Endothelial cell of umbilical vein (primary cell): Measurements from ENCODE around the gene SEC22C. TPM values are rescaled to one million over a fixed set of nuclear protein-coding genes. Genes with fewer than 3 reads are reported as not detected.

Source experiments
- BruUV-seq: library from RNA; stranded (reverse); fragments of 400-500 nt; replicated peaks from 2 replicates; lab custom pipeline; 2021; lab: Mats Ljungman, UMichigan
- CTCF ChIA-PET: fragments of 300-600, 350-600 bp; sonication (Branson Sonifier 250); formaldehyde crosslinking; loops from one replicate; lab custom pipeline; 2021; ENCODE audit warnings: antibody characterized with exemption, inconsistent platforms; lab: Charles Lee
- POLR2A ChIA-PET: fragments of 300-600, 350-600 bp; sonication (Branson Sonifier 250); formaldehyde crosslinking; loops from one replicate; lab custom pipeline; 2021; ENCODE audit warnings: antibody characterized with exemption, inconsistent platforms; lab: Charles Lee
- DNase-seq: peaks from one replicate; pipeline ENCODE4 v3.0.0-alpha.2; 2011; ENCODE audit warnings: low read depth, low spot score
- FAIRE-seq: peaks from 2 replicates; lab custom pipeline; 2011; peaks lifted over from hg19 to GRCh38; lab: Jason Lieb, UNC
- H2AFZ ChIP-seq: 2 replicates; pipeline ENCODE4 v1.6.0; 2012; ENCODE audit warnings: low read depth, low read length, control low read depth, inconsistent platforms
- H3K27ac ChIP-seq: 2 replicates; pipeline ENCODE4 v1.5.1; 2011; ENCODE audit warnings: low read depth, mild to moderate bottlenecking, control low read depth, low read length, moderate library complexity; ENCODE audit not compliant: insufficient read depth
- H3K27me3 ChIP-seq, 2 experiments: 2 replicates each; pipeline versions ENCODE4 v1.6.0 to v1.6.1; 2011; ENCODE audit warnings: low read length in 2 of 2, mixed read lengths in 1 of 2; ENCODE audit not compliant: control insufficient read depth in 2 of 2, insufficient read depth in 2 of 2
- H3K36me3 ChIP-seq, 2 experiments: 2 replicates in 1 of 2; 3 replicates in 1 of 2; pipeline ENCODE4 v1.5.1; 2011; ENCODE audit warnings: low read length in 2 of 2, mild to moderate bottlenecking in 1 of 2, moderate library complexity in 1 of 2; ENCODE audit not compliant: control insufficient read depth in 2 of 2, insufficient read depth in 2 of 2; ENCODE audit errors: extremely low read depth in 1 of 2
- H3K4me1 ChIP-seq: 3 replicates; pipeline ENCODE4 v1.5.1; 2011; ENCODE audit warnings: mild to moderate bottlenecking, low read length; ENCODE audit not compliant: control insufficient read depth, insufficient read depth; ENCODE audit errors: extremely low read depth
- H3K4me2 ChIP-seq: 2 replicates; pipeline ENCODE4 v1.6.1; 2011; ENCODE audit warnings: low read length, control low read depth, mixed read lengths; ENCODE audit not compliant: insufficient read depth
- H3K4me3 ChIP-seq, 3 experiments: fragments of 200-600 bp in 1 of 3; sonication (generic), shearing (Covaris generic) in 1 of 3; replicated peaks in 1 of 3; 2 replicates each; pipeline ENCODE4 v1.5.1; 2011 to 2016; ENCODE audit warnings: control low read depth in 3 of 3, low read length in 3 of 3, mild to moderate bottlenecking in 2 of 3, inconsistent platforms in 1 of 3, low read depth in 1 of 3, moderate library complexity in 1 of 3; ENCODE audit not compliant: insufficient read depth in 1 of 3
- H3K79me2 ChIP-seq: 2 replicates; pipeline ENCODE4 v1.6.0; 2012; ENCODE audit warnings: low read length, inconsistent platforms; ENCODE audit not compliant: control insufficient read depth, insufficient read depth
- H3K9ac ChIP-seq: replicated peaks from 2 replicates; pipeline ENCODE3; 2011; ENCODE audit warnings: low read length, control low read depth; ENCODE audit not compliant: insufficient read depth; ENCODE audit errors: extremely low read depth
- H3K9me1 ChIP-seq: replicated peaks from 3 replicates; pipeline ENCODE4 v1.6.0; 2011; ENCODE audit warnings: mild to moderate bottlenecking, low read length; ENCODE audit not compliant: control insufficient read depth, insufficient read depth; ENCODE audit errors: extremely low read depth
- H3K9me3 ChIP-seq: replicated peaks from 2 replicates; pipeline ENCODE4 v1.5.1; 2012; ENCODE audit warnings: low read length, inconsistent platforms; ENCODE audit not compliant: control insufficient read depth, insufficient read depth
- H4K20me1 ChIP-seq: replicated peaks from 2 replicates; pipeline ENCODE3; 2011; ENCODE audit warnings: mild to moderate bottlenecking, low read length; ENCODE audit not compliant: control insufficient read depth, insufficient read depth; ENCODE audit errors: extremely low read depth
- CTCF ChIP-seq, 2 donors: IDR thresholded peaks; 1 replicate in 1 of 2; 2 replicates in 1 of 2; pipeline ENCODE4 v1.5.1; 2011; ENCODE audit warnings: low read length in 2 of 2, mild to moderate bottlenecking in 2 of 2, moderate library complexity in 2 of 2, control low read depth in 1 of 2, inconsistent platforms in 1 of 2, low read depth in 1 of 2; ENCODE audit not compliant: insufficient read depth in 1 of 2; ENCODE audit errors: extremely low read depth in 1 of 2
- EZH2 ChIP-seq: IDR thresholded peaks from 2 replicates; pipeline ENCODE4 v1.6.1; 2012; ENCODE audit warnings: borderline replicate concordance, low read depth, mild to moderate bottlenecking, moderate library complexity, low read length, inconsistent platforms; ENCODE audit not compliant: severe bottlenecking
- FOS ChIP-seq: IDR thresholded peaks from 2 replicates; pipeline ENCODE4 v1.6.1; 2011; ENCODE audit warnings: mild to moderate bottlenecking, low read length, moderate library complexity, borderline replicate concordance; ENCODE audit not compliant: insufficient read depth
- GATA2 ChIP-seq: IDR thresholded peaks from 2 replicates; pipeline ENCODE4 v1.7.0; 2011; ENCODE audit warnings: low read depth, mild to moderate bottlenecking, moderate library complexity, mixed read lengths, low read length; ENCODE audit not compliant: insufficient read length, insufficient read depth
- JUN ChIP-seq: IDR thresholded peaks from 2 replicates; pipeline ENCODE4 v1.6.1; 2011; ENCODE audit warnings: borderline replicate concordance, low read depth; ENCODE audit not compliant: insufficient read length, insufficient read depth
- MAX ChIP-seq: IDR thresholded peaks from 2 replicates; pipeline ENCODE4 v1.6.1; 2011; ENCODE audit not compliant: insufficient read depth, insufficient read length
- MYC ChIP-seq: IDR thresholded peaks from one replicate; pipeline ENCODE4 v1.6.1; 2011; ENCODE audit warnings: mild to moderate bottlenecking, low read depth, low read length
- POLR2A ChIP-seq: IDR thresholded peaks from 2 replicates; pipeline ENCODE4 v1.6.1; 2012; ENCODE audit warnings: low read depth, mild to moderate bottlenecking, control low read depth, low read length
- POLR2AphosphoS5 ChIP-seq: IDR thresholded peaks from 2 replicates; pipeline ENCODE4 v1.6.1; 2012; ENCODE audit warnings: low read depth, mild to moderate bottlenecking, control low read depth, low read length, moderate library complexity; ENCODE audit not compliant: insufficient read depth
- dilution Hi-C: fragments of 300-500 bp; cut with MboI; formaldehyde crosslinking; loops from one replicate; pipeline ENCODE4 v1.15.0; 2019; ENCODE audit warnings: low sequenced_read_pairs; ENCODE audit not compliant: extremely low pct_ligation_motif_present
- intact Hi-C: fragments of 100-400 bp; cut with micrococcal nuclease; formaldehyde crosslinking; loops from one replicate; pipeline ENCODE4 v1.10.0; 2022
- polyA plus RNA-seq, 4 experiments: library from polyadenylated mRNA; depleted of rRNA in 3 of 4; stranded (reverse) in 3 of 4; unstranded in 1 of 4; fragments of >200 nt; gene quantifications; 2 replicates each; pipeline versions ENCODE4 v1.2.1 to v1.2.3, GENCODE V29; 2011 to 2012; ENCODE audit warnings: missing spikeins in 1 of 4
- total RNA-seq: library from RNA; stranded (reverse); gene quantifications from 2 replicates; pipeline ENCODE4 v1.2.3, GENCODE V29; 2021

SEC22C gene
- total and polyA plus RNA-seq, 2 donors (not counting 3 experiments of a cell fraction or from before 2014, with no cell fraction given): 43.9 to 61.9 TPM

- no peak for DNase-seq
- Histone ChIP-seq H2AFZ (no peak overlapping the region), H3K9me1 (no peaks in the 10 kb centered on the region), H3K4me1 (no peaks in the 10 kb centered on the region), H3K27ac (no peak overlapping the region), H3K79me2 (no peaks in the 10 kb centered on the region), H3K9me3 (no peaks in the 10 kb centered on the region), H4K20me1 (peaks cover 3% of the 10 kb centered on the region), H3K9ac (no peak overlapping the region), H3K27me3 (no peaks in the 10 kb centered on the region), H3K4me3 (no peak overlapping the region), H3K36me3 (peaks cover 9 to 11% of the 10 kb centered on the region in 2 experiments), H3K4me2 (no peak overlapping the region)
- ChIA-PET POLR2A (interaction anchor here (0.6 kb wide), 1 partner anchor 9 kb away, joined by 4 read pairs; no protein-coding TSS in a partner anchor), CTCF (interaction anchor here (0.9 to 9.7 kb wide), 8 partner anchors 12 to 319 kb away, joined by 3 to 80 read pairs (median 10); partner anchors contain the start of gene VIPR1)
- no TSS peak for BruUV-seq
- no peak for FAIRE-seq
- intact Hi-C loops (no loop called here), dilution Hi-C loops (no loop called here)
- TF ChIP-seq MYC (no peak), CTCF (IDR thresholded peaks at IDR 0.05; ENCODE audit: extremely low read depth in 1 of 2, insufficient read depth in 1 of 2, low read depth in 1 of 2, low read length in 2 of 2) (no peak), POLR2A (no peak), POLR2AphosphoS5 (no peak), FOS (no peak), JUN (no peak), MAX (no peak), GATA2 (no peak), EZH2 (no peak)
Measured at GRCh38 chr3:42549131-42549530, 32.6 kb downstream of the SEC22C start.
